Measurements from ENCODE around the gene SMIM41. TPM values are rescaled to one million over a fixed set of nuclear protein-coding genes. Genes with fewer than 3 reads are reported as not detected.

The SMIM41 gene
- total RNA-seq, 1 donor from 2014 or later, result 7.9 TPM

GRCh38 chr12:52080403-52081251, 1.1 kb downstream of the SMIM41 start:
- Histone ChIP-seq H3K27me3 (no peaks in the 10 kb centered on the region), H3K36me3 (peaks cover 21 to 34% of the 10 kb centered on the region in 2 donors), H3K4me3 (no peak overlapping the region), H3K4me1 (peaks cover 7 to 21% of the 10 kb centered on the region in 2 donors), H3K9me3 (no peaks in the 10 kb centered on the region), H3K27ac (peak overlapping the region; percentile 50 to 67)
- TF ChIP-seq CTCF (IDR thresholded peaks at IDR 0.05), result no peak
- intact Hi-C loops (cut with DNase I), result no loop called here
- no peak for DNase-seq (ENCODE audit: low spot score in 2 of 2)

- H3K4me1 ChIP-seq, result peaks cover 7 to 21% of the 10 kb centered on the region in 2 donors
- H3K36me3 ChIP-seq, result peaks cover 20 to 27% of the 10 kb centered on the region in 2 donors
- no peak for TF ChIP-seq CTCF (IDR thresholded peaks at IDR 0.05)
- no peaks in the 10 kb centered on the region for H3K9me3 ChIP-seq
- H3K27me3 ChIP-seq, result no peaks in the 10 kb centered on the region
- H3K4me3 ChIP-seq, result no peak overlapping the region
- intact Hi-C loops (cut with DNase I), result no loop called here
- peak overlapping the region; percentile 50 to 67 for H3K27ac ChIP-seq
- DNase-seq (ENCODE audit: low spot score in 2 of 2), result no peak
Observed at GRCh38 chr12:52081263-52081733, 1.8 kb downstream of the SMIM41 start.

GRCh38 chr12:52082026-52082668, 2.6 kb downstream of the SMIM41 start:
- intact Hi-C loops (cut with DNase I), result no loop called here
- H3K4me3 ChIP-seq, result no peak overlapping the region
- H3K27me3 ChIP-seq, result no peaks in the 10 kb centered on the region
- H3K27ac ChIP-seq, result peak overlapping the region; percentile 50 to 67
- H3K36me3 ChIP-seq, result peaks cover 12 to 18% of the 10 kb centered on the region in 2 donors
- no peaks in the 10 kb centered on the region for H3K9me3 ChIP-seq
- H3K4me1 ChIP-seq, result peaks cover 7 to 21% of the 10 kb centered on the region in 2 donors
- no peak for DNase-seq (ENCODE audit: low spot score in 2 of 2)
- no peak for TF ChIP-seq CTCF (IDR thresholded peaks at IDR 0.05)

- intact Hi-C loops (cut with DNase I), result no loop called here
- peaks cover 7 to 14% of the 10 kb centered on the region in 2 donors for H3K36me3 ChIP-seq
- no peaks in the 10 kb centered on the region for H3K9me3 ChIP-seq
- peak overlapping the region; percentile 50 to 67 for H3K27ac ChIP-seq
- no peaks in the 10 kb centered on the region for H3K27me3 ChIP-seq
- no peak for DNase-seq (ENCODE audit: low spot score in 2 of 2)
- TF ChIP-seq CTCF (IDR thresholded peaks at IDR 0.05), result no peak
- H3K4me3 ChIP-seq, result no peak overlapping the region
- H3K4me1 ChIP-seq, result peaks cover 7 to 21% of the 10 kb centered on the region in 2 donors
Observed at GRCh38 chr12:52082669-52082987, 3.1 kb downstream of the SMIM41 start.

GRCh38 chr12:52082988-52083637, 3.6 kb downstream of the SMIM41 start:
- Histone ChIP-seq H3K4me3 (no peak overlapping the region), H3K36me3 (peaks cover 3 to 11% of the 10 kb centered on the region in 2 donors), H3K27ac (peak overlapping the region in 1 of 2 donors; percentile 67), H3K27me3 (no peaks in the 10 kb centered on the region), H3K4me1 (peaks cover 7 to 21% of the 10 kb centered on the region in 2 donors), H3K9me3 (no peaks in the 10 kb centered on the region)
- peak; percentile 93 to 99 (median 97) for TF ChIP-seq CTCF (IDR thresholded peaks at IDR 0.05)
- intact Hi-C loops (cut with DNase I), result loop anchor here (1.0 kb wide), 2 partner anchors 58 to 79 kb away; no protein-coding TSS in a partner anchor
- DNase-seq (ENCODE audit: low spot score in 2 of 2), result peak in 1 of 2 donors; percentile 79

Measured in ascending aorta (tissue), 2 donors.